ENCODE results near the gene HASPIN.

HASPIN gene

GRCh38 chr17:3770466-3770865, 46.8 kb downstream of the HASPIN start:
- Histone ChIP-seq H3K27me3 (ENCODE audit: control insufficient read depth in 5 of 5, insufficient read depth in 4 of 5, low read length in 5 of 5) (peaks cover 0 to 6% (median 5%) of the 10 kb centered on the region in 5 donors), H3K9me3 (ENCODE audit: control insufficient read depth in 5 of 5, low read length in 5 of 5) (peaks cover 0 to 3% (median 0%) of the 10 kb centered on the region in 5 donors), H3K4me3 (ENCODE audit: low read depth in 1 of 5, low read length in 5 of 5) (no peak overlapping the region), H3K9ac (ENCODE audit: low read length in 5 of 5) (no peak overlapping the region), H3K27ac (ENCODE audit: low read depth, low read length) (no peak overlapping the region), H3K4me1 (ENCODE audit: control insufficient read depth in 5 of 5, insufficient read depth in 5 of 5, low read length in 5 of 5) (no peaks in the 10 kb centered on the region), H3K36me3 (ENCODE audit: control insufficient read depth in 5 of 5, insufficient read depth in 5 of 5, low read length in 5 of 5) (no peaks in the 10 kb centered on the region)

GRCh38 chr17:3771140-3771539, 47.4 kb downstream of the HASPIN start:
- Histone ChIP-seq H3K4me1 (ENCODE audit: control insufficient read depth in 5 of 5, insufficient read depth in 5 of 5, low read length in 5 of 5) (no peaks in the 10 kb centered on the region), H3K36me3 (ENCODE audit: control insufficient read depth in 5 of 5, insufficient read depth in 5 of 5, low read length in 5 of 5) (no peaks in the 10 kb centered on the region), H3K4me3 (ENCODE audit: low read depth in 1 of 5, low read length in 5 of 5) (no peak overlapping the region), H3K27ac (ENCODE audit: low read depth, low read length) (no peak overlapping the region), H3K9me3 (ENCODE audit: control insufficient read depth in 5 of 5, low read length in 5 of 5) (peaks cover 0 to 3% (median 0%) of the 10 kb centered on the region in 5 donors), H3K9ac (ENCODE audit: low read length in 5 of 5) (no peak overlapping the region), H3K27me3 (ENCODE audit: control insufficient read depth in 5 of 5, insufficient read depth in 4 of 5, low read length in 5 of 5) (peaks cover 0 to 6% (median 5%) of the 10 kb centered on the region in 5 donors)

GRCh38 chr17:3772764-3773163, 49.1 kb downstream of the HASPIN start:
- Histone ChIP-seq H3K9me3 (ENCODE audit: control insufficient read depth in 5 of 5, low read length in 5 of 5) (peaks cover 0 to under 1% (median 0%) of the 10 kb centered on the region in 5 donors), H3K9ac (ENCODE audit: low read length in 5 of 5) (no peak overlapping the region), H3K4me3 (ENCODE audit: low read depth in 1 of 5, low read length in 5 of 5) (no peak overlapping the region), H3K4me1 (ENCODE audit: control insufficient read depth in 5 of 5, insufficient read depth in 5 of 5, low read length in 5 of 5) (no peaks in the 10 kb centered on the region), H3K27ac (ENCODE audit: low read depth, low read length) (no peak overlapping the region), H3K27me3 (ENCODE audit: control insufficient read depth in 5 of 5, insufficient read depth in 4 of 5, low read length in 5 of 5) (peaks cover 0 to 6% (median 5%) of the 10 kb centered on the region in 5 donors), H3K36me3 (ENCODE audit: control insufficient read depth in 5 of 5, insufficient read depth in 5 of 5, low read length in 5 of 5) (no peaks in the 10 kb centered on the region)

GRCh38 chr17:3773511-3773910, 49.8 kb downstream of the HASPIN start:
- Histone ChIP-seq H3K9me3 (ENCODE audit: control insufficient read depth in 5 of 5, low read length in 5 of 5) (no peaks in the 10 kb centered on the region), H3K27ac (ENCODE audit: low read depth, low read length) (no peak overlapping the region), H3K4me3 (ENCODE audit: low read depth in 1 of 5, low read length in 5 of 5) (no peak overlapping the region), H3K27me3 (ENCODE audit: control insufficient read depth in 5 of 5, insufficient read depth in 4 of 5, low read length in 5 of 5) (peaks cover 0 to 6% (median 5%) of the 10 kb centered on the region in 5 donors), H3K36me3 (ENCODE audit: control insufficient read depth in 5 of 5, insufficient read depth in 5 of 5, low read length in 5 of 5) (no peaks in the 10 kb centered on the region), H3K9ac (ENCODE audit: low read length in 5 of 5) (no peak overlapping the region), H3K4me1 (ENCODE audit: control insufficient read depth in 5 of 5, insufficient read depth in 5 of 5, low read length in 5 of 5) (no peaks in the 10 kb centered on the region)

- Histone ChIP-seq H3K36me3 (ENCODE audit: control insufficient read depth in 5 of 5, insufficient read depth in 5 of 5, low read length in 5 of 5) (no peaks in the 10 kb centered on the region), H3K27ac (ENCODE audit: low read depth, low read length) (no peak overlapping the region), H3K9me3 (ENCODE audit: control insufficient read depth in 5 of 5, low read length in 5 of 5) (no peaks in the 10 kb centered on the region), H3K4me3 (ENCODE audit: low read depth in 1 of 5, low read length in 5 of 5) (no peak overlapping the region), H3K9ac (ENCODE audit: low read length in 5 of 5) (no peak overlapping the region), H3K4me1 (ENCODE audit: control insufficient read depth in 5 of 5, insufficient read depth in 5 of 5, low read length in 5 of 5) (no peaks in the 10 kb centered on the region), H3K27me3 (ENCODE audit: control insufficient read depth in 5 of 5, insufficient read depth in 4 of 5, low read length in 5 of 5) (peaks cover 0 to 6% (median 4%) of the 10 kb centered on the region in 5 donors)
These were observed 50.3 kb downstream of the HASPIN start for GRCh38 chr17:3773966-3774365.

Measured in subcutaneous abdominal adipose tissue (tissue), 5 donors.